HG03045 (cell line): Measurements from ENCODE around the gene SMG7.
A peak's percentile ranks its signal among the peaks of the same experiment; 100 is the strongest.

Source experiments
- ATAC-seq: cut with Tn5 transposase; IDR thresholded peaks from one replicate; pipeline ENCODE4 v1.9.1; 2021; ENCODE audit warnings: mild to moderate bottlenecking, moderate library complexity; ENCODE audit not compliant: unreplicated experiment

SMG7 gene

DNA sequence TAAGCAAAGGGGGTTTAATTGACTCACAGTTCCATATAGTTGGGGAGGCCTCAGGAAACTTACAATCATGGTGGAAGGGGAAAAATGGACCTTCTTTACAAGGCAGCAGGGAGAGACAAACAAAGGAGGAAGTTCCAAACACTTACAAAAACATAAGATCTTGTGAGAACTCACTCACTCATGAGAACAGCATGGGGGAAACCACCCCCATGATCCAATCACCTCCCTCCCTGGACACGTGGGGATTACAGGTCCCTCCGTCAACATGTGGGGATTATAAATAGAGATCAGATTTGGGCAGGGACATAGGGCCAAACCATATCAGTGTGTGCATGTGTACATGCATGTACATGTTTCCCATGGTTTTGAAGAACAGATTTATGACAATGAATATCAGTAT lies 5.5 kb upstream of the SMG7 start:
- ATAC-seq = no peak

GRCh38 chr1:183467687-183468086 lies 4.6 kb upstream of the SMG7 start:
- ATAC-seq = no peak

GRCh38 chr1:183470147-183470960 lies 1.9 kb upstream of the SMG7 start:
- ATAC-seq = peak; percentile 22

DNA sequence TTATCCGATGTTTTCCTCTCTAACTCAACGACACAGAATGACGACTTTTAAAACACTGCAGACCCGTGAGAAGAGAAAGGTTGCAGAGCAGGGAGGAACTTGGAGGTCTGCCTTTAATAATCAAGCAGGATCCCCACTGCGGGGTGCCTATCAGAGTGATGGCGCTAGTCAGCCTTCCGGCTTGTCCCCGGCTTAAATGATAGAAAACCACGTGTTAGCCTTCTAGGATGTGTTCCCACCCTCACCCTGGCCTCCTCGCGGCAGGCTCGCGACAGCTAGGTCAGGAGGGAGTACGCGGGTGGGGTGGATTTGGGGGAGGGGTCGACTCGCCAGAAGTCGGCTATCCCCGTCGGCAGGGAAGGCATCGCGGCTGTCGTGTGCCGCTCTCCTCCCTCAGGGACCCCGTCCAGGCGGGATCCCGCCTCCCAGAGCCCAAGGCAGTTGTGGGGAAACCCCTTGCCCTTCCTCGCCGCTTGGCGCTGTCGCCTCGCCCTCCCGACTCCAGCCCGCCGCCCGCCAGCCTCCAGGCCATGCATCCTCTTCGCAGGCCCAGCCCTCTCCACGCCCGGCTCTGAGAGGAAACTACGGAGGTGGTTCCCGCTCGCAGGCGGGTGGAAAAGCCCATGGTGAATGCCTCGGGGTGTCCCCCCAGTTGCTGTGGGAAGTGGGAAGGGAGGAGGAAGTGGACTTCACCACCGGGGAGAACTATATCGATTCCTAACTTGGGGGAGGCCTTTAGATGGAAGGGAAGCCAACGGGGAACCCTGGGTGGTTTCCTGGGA lies 1.1 kb upstream of the SMG7 start:
- ATAC-seq = peak; percentile 31

DNA sequence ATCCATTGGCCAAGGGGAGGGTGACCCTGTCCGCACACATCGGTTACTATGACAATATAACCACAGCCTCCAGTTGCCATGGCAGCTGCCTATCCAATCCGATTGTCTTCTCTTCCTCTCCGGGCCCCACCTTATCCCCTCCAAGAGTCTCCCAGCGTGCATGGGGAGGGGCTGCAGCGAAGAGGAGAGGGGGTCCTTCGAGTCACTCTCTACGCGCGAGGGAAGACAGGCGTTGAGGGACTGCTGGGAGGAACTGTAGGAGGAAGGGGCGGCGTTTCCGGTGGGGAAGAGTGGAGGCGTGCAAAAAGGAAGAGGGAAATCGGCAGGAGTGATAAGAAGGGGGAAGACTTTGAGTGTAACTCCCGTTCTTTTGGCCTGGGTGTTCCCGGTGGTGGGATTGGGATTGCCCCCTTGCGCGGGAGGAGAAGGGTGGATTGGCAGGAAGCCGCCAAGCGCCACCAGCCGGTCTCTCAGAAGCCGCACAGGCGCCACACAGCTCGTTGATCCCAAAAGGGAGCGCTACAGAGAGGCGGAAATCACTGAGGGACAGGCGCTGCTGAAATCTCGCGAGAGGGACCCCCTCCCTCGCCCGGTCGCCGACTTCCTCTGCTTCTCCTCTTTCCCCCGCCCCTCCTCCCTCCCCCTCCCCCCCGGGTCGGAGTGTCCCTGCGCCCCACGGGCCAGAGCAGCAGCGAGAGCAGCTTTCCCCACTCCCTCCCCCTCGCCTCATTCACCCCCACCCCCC lies 384 bp upstream of the SMG7 start:
- peak; percentile 54 for ATAC-seq

DNA sequence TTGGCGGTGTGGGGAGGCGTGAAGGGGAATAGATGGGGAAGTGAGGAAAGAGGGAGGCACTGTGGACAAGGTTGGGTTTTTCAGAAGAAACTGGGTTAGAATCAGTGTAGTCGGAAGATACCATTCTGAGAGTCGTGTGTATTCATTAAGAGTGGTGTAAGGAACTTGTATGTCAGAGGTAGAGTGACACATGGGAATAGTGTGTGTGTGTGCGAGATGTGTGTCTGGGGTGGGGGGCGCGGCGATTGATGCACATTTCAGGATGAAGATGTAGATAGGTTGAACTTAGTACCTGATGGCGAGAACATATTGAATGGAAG lies 878 bp downstream of the SMG7 start:
- ATAC-seq = no peak

DNA sequence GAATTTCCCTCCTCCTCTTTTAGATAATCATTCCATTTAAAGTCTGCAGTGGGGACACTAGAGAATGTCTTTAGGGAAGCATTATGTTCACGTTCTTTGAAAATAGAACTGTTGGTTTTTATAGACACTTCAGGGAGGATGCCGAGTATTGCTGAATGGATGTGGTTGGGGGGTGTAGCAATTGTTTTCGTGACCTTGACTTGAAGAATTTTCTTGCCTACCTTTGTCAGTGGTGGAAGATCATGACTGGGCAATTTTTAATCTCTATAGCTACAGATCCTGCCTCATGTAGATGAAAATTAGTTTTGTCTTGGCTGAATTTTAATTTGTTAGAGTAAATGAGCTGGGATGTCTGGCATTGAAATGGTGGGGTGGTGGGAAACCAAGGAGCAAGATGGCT lies 3.8 kb downstream of the SMG7 start:
- ATAC-seq = no peak

- no peak for ATAC-seq
Observed at GRCh38 chr1:183477986-183478781, 5.9 kb downstream of the SMG7 start.

DNA sequence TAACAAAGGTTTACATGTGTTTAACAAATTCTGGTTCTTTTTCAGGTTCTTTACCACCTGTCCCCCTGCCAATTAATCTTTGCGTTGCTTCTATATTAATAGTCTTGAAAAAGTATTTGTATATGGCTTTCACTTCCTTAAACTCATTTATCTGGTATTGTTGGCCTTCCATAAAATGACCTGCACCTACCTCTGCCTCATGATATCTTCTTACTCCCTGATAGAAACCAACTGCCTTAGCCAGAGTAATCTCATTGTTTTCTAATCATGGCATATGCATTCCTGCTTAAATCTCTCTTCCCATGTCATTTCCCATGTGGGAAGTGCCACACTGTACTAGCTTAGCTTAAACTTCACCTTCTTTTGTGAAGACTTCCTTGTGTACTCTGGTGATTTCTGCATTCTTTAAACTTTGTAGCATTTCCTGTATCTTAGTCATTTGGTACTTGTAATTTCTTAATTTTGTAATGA lies 8.7 kb downstream of the SMG7 start:
- ATAC-seq = no peak

DNA sequence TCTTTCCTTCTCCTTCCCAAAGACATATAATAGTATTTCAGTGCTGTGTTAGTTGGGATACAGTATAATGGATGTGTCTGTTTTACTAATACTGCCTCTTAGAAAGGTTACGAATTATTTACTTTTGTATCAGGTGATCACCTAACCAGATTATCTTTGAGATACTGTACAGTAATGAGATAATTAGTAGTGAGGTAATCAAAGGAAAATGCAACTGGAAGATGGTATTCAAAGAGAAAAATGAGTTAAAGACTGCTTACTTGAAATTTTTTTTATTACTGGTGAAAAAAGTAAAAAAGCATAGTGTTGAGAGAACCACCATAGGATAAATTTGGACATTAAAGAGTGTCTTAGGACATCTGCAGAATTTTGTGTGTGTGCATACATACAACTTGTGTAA lies 10.9 kb downstream of the SMG7 start:
- ATAC-seq = no peak

DNA sequence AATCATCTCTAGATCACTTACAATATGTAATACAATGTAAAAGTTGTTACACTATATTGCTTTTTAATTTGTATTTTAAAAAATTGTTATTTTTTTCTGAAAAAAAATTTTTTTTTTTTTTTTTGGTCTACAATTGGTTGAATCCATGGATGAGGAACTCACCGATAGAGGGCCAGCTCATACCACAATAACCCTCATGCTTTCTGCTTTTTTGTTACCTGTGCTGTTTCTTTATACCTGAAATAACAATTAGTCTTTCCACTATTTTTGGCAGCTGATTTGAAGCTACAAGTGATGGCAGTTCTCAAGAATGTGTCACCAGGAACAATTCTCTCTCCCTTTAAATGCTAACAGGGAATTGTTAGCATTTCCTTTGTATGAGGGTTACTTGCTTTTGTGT lies 12.0 kb downstream of the SMG7 start:
- ATAC-seq = no peak

DNA sequence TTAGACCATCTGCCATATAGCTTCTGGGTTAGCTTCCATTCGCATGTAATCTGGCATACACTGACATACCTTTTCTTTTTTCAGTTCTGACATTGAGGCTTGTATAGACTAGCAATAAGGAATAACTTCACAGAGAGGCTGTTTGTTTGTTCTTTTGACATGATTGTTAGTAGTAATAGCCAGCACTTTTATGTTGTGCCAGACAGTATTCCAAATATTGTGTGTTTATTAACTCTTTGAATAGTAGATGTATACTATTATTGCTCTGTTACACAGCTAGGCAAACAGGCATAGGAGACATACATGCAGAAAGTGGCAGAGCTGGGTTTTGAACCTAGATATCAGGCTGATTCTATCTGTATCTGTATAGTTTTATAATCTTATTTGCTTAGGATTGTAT lies 12.6 kb downstream of the SMG7 start:
- no peak for ATAC-seq

DNA sequence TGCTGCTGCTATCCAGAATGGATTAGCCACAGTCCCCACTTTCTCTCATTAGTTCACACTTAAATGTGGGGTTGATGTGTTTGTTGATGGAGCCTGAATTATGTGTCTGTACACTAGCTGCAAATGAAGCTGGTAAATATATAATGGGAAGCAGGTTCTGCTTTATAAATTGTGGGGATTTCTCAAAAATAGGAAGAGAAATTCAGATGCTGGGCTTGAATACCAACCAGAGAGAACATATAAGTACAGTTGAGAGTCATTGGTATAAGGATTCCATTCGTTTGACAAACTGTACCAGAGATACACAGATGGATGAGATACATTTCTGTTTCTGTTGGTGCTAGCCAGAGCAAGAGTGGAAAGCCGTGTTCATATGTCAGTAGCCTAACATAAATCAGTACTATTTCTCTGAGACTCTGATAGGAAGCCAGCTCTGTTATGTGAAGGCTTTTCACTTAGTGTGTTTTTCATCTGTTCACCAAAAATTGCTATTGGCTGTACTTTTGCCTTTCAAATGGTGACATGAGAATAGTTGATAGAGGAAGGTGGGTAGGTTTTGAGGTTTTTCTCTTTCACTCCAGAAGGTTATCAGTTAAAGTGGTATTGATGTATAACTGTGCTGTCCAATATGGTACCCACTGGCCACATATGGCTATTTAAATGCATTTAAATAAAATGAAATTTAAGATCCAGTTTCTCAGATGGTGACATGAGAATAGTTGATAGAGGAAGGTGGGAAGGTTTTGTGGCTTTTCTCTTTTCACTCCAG lies 15.6 kb downstream of the SMG7 start:
- ATAC-seq = no peak

DNA sequence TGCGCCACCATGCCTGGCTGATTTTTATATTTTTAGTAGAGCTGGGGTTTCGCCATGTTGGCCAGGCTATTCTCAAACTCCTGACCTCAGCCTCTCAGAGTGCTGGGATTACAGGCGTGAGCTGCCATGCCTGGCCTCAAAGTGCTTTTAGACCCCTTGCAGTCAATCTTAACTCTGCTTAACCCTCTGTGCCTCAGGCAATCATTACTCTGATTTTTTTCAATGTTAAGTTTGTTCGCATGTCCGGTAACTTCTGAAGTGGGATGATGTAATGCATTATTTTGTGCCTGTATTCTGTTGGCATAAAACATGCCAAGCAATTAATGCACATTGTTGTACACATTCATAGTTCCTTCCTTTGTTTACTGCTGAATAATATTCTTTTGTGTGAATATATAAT lies 18.6 kb downstream of the SMG7 start:
- ATAC-seq = no peak

DNA sequence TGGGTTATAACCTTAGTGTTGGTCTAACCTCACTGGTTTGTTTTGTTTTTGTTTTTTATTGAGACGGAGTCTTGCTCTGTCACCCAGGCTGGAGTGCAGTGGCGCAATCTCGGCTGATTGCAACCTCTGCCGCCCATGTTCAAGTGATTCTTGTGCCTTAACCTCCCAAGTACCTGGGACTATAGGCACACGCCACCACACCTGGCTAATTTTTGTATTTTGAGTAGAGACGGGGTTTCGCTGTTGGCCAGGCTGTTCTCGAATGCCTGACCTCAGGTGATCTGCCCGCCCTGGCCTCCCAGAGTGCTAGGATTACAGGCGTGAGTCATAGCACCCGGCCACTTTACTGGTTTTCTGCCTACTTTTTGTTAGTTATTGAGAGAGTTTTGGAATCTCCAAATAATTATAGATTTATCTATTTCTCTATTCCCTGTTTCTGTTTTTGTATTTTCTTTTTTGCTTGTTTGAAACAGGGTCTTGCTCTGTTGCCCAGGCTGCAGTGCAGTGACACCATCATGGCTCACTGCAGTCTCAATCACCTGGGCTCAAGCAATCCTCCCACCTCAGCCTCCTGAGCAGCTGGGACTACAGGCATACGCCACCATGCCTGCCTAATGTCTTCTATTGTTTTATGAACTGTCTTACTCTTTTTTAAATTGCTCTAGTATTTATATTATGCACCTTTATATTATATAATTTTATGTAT lies 21.4 kb downstream of the SMG7 start:
- ATAC-seq = no peak

- no peak for ATAC-seq
Observed at GRCh38 chr1:183495420-183495819, 23.1 kb downstream of the SMG7 start.

DNA sequence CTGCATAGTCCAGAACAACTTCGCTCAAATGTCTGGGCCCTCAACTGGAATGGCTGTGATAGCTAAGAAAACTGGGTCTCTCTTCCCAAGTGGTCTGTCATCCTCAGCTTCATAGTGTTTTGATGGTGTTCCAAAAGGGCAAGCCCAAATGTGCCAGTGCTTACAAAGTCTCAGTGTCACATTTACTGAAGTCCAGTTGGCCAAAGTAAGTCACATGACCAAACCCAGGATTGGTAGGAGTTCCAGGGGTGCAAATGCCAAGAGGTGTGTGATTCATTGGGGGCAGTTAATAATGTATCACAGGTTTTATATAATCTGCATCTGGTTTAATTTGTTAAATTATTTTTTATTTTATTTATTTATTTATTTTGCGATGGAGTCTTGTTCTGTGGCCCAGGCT lies 24.9 kb downstream of the SMG7 start:
- no peak for ATAC-seq

GRCh38 chr1:183498342-183498991 lies 26.2 kb downstream of the SMG7 start:
- no peak for ATAC-seq
